ENCODE results near the gene TLL2. TPM values are rescaled to one million over a fixed set of nuclear protein-coding genes. Genes with fewer than 3 reads are reported as not detected.

Gene TLL2
- total RNA-seq, 2 experiments from 2014 or later = 0.09 to 0.18 TPM

- POLR2A ChIA-PET = interaction anchor here (1.0 kb wide), 1 partner anchor 15 kb away, joined by 3 read pairs; no protein-coding TSS in a partner anchor
- H3K36me3 Mint-ChIP-seq (ENCODE audit: low read depth) = no peaks in the 10 kb centered on the region
- peaks cover 4% of the 10 kb centered on the region for H3K27me3 Mint-ChIP-seq
- no peak overlapping the region for H3K4me3 Mint-ChIP-seq
- DNase-seq = no peak
- CTCF ChIA-PET = interaction anchor here (1.0 to 1.1 kb wide), 3 partner anchors 11 to 123 kb away, joined by 4 to 6 read pairs (median 5); no protein-coding TSS in a partner anchor
- intact Hi-C loops (cut with micrococcal nuclease) = no loop called here
- no peak overlapping the region for H3K27ac Mint-ChIP-seq
- H3K4me1 Mint-ChIP-seq (ENCODE audit: low read depth) = no peaks in the 10 kb centered on the region
- no peak for TF ChIP-seq CTCF (IDR thresholded peaks at IDR 0.05)
- H3K9me3 Mint-ChIP-seq = no peaks in the 10 kb centered on the region
- ATAC-seq = no peak
Observed at GRCh38 chr10:96352027-96352426, 161.7 kb downstream of the TLL2 start.

GRCh38 chr10:96346295-96346694, 167.4 kb downstream of the TLL2 start:
- intact Hi-C loops (cut with micrococcal nuclease) = no loop called here
- no peaks in the 10 kb centered on the region for H3K9me3 Mint-ChIP-seq
- no peak for DNase-seq
- H3K27ac Mint-ChIP-seq = no peak overlapping the region
- no peak for TF ChIP-seq CTCF (IDR thresholded peaks at IDR 0.05)
- H3K4me3 Mint-ChIP-seq = no peak overlapping the region
- POLR2A ChIA-PET = no interaction called here
- no peaks in the 10 kb centered on the region for H3K36me3 Mint-ChIP-seq (ENCODE audit: low read depth)
- H3K27me3 Mint-ChIP-seq = peaks cover 4% of the 10 kb centered on the region
- ATAC-seq = no peak
- CTCF ChIA-PET = interaction anchor here (1.8 kb wide), 1 partner anchor 329 kb away, joined by 5 read pairs; no protein-coding TSS in a partner anchor
- no peaks in the 10 kb centered on the region for H3K4me1 Mint-ChIP-seq (ENCODE audit: low read depth)

GRCh38 chr10:96345222-96345621, 168.5 kb downstream of the TLL2 start:
- POLR2A ChIA-PET = no interaction called here

GRCh38 chr10:96344178-96344577, 169.5 kb downstream of the TLL2 start:
- DNase-seq (no peak), ATAC-seq (no peak)
- no peak for TF ChIP-seq CTCF (IDR thresholded peaks at IDR 0.05)
- no peaks in the 10 kb centered on the region for H3K36me3 Mint-ChIP-seq (ENCODE audit: low read depth)
- H3K27me3 Mint-ChIP-seq = peaks cover 4% of the 10 kb centered on the region
- intact Hi-C loops (cut with micrococcal nuclease) = no loop called here
- no peaks in the 10 kb centered on the region for H3K9me3 Mint-ChIP-seq
- ChIA-PET CTCF (interaction anchor here (1.1 to 1.8 kb wide), 3 partner anchors 10 to 327 kb away, joined by 3 to 7 read pairs (median 3); no protein-coding TSS in a partner anchor), POLR2A (no interaction called here)
- no peak overlapping the region for H3K27ac Mint-ChIP-seq
- H3K4me1 Mint-ChIP-seq (ENCODE audit: low read depth) = no peaks in the 10 kb centered on the region
- no peak overlapping the region for H3K4me3 Mint-ChIP-seq

More at GRCh38 chr10:96345222-96345621, 168.5 kb downstream of the TLL2 start:
- TF ChIP-seq CTCF (IDR thresholded peaks at IDR 0.05) = no peak
- no peaks in the 10 kb centered on the region for H3K4me1 Mint-ChIP-seq (ENCODE audit: low read depth)
- ATAC-seq (no peak), DNase-seq (no peak)
- CTCF ChIA-PET = interaction anchor here (1.1 to 1.8 kb wide), 2 partner anchors 11 to 115 kb away, joined by 3 to 7 read pairs; no protein-coding TSS in a partner anchor
- no peak overlapping the region for H3K27ac Mint-ChIP-seq
- peaks cover 4% of the 10 kb centered on the region for H3K27me3 Mint-ChIP-seq
- no peaks in the 10 kb centered on the region for H3K36me3 Mint-ChIP-seq (ENCODE audit: low read depth)
- no peak overlapping the region for H3K4me3 Mint-ChIP-seq
- no peaks in the 10 kb centered on the region for H3K9me3 Mint-ChIP-seq
- intact Hi-C loops (cut with micrococcal nuclease) = no loop called here

- POLR2A ChIA-PET = no interaction called here
- H3K27ac Mint-ChIP-seq = no peak overlapping the region
- CTCF ChIA-PET = interaction anchor here (1.1 to 5.7 kb wide), 4 partner anchors 28 to 325 kb away, joined by 3 to 84 read pairs (median 13); partner anchors contain the start of gene DNTT
- H3K27me3 Mint-ChIP-seq = peaks cover 4% of the 10 kb centered on the region
- H3K4me1 Mint-ChIP-seq (ENCODE audit: low read depth) = no peaks in the 10 kb centered on the region
- intact Hi-C loops (cut with micrococcal nuclease) = no loop called here
- DNase-seq (no peak), ATAC-seq (no peak)
- H3K4me3 Mint-ChIP-seq = no peak overlapping the region
- no peaks in the 10 kb centered on the region for H3K36me3 Mint-ChIP-seq (ENCODE audit: low read depth)
- no peaks in the 10 kb centered on the region for H3K9me3 Mint-ChIP-seq
- TF ChIP-seq CTCF (IDR thresholded peaks at IDR 0.05) = no peak
Observed at GRCh38 chr10:96342402-96342801, 171.3 kb downstream of the TLL2 start.

All from activated CD8-positive, alpha-beta T cell treated with anti-CD3 and anti-CD28 coated beads for 36 hours (primary cell).